Neural cell (in vitro differentiated cells): ENCODE results near the gene LINC00237. TPM values are rescaled to one million over a fixed set of nuclear protein-coding genes. Genes with fewer than 3 reads are reported as not detected.

Experiments used
- H2AFZ ChIP-seq: fragments of 200-600, 300-800 bp; sonication (generic), shearing (Covaris generic); 2 replicates; pipeline ENCODE4 v1.6.0; 2014; ENCODE audit warnings: low read depth, mild to moderate bottlenecking, antibody characterized with exemption, low read length, moderate library complexity
- H3F3A ChIP-seq: fragments of 200-600 bp; shearing (Covaris generic); 2 replicates; pipeline ENCODE4 v1.6.1; 2016; ENCODE audit warnings: mild to moderate bottlenecking, moderate library complexity, mixed read lengths, antibody characterized with exemption, low read length; ENCODE audit not compliant: insufficient read depth, poor library complexity, severe bottlenecking
- H3K27ac ChIP-seq: fragments of 200-600, 300-800 bp; sonication (generic), shearing (Covaris generic); 2 replicates; pipeline ENCODE4 v1.5.1; 2014; ENCODE audit warnings: mild to moderate bottlenecking, low read length, moderate library complexity
- H3K27me3 ChIP-seq: fragments of 300-800, 200-600 bp; sonication (generic), shearing (Covaris generic); 2 replicates; pipeline ENCODE4 v1.6.0; 2014; ENCODE audit warnings: mild to moderate bottlenecking, low read depth, low read length, moderate library complexity; ENCODE audit not compliant: insufficient read depth
- H3K36me3 ChIP-seq: fragments of 300-800, 200-600 bp; sonication (generic), shearing (Covaris generic); 2 replicates; pipeline ENCODE4 v1.5.1; 2014; ENCODE audit warnings: mild to moderate bottlenecking, antibody characterized with exemption, low read length, moderate library complexity; ENCODE audit not compliant: insufficient read depth
- H3K4me2 ChIP-seq: fragments of 300-800, 200-600 bp; sonication (generic), shearing (Covaris generic); 2 replicates; pipeline ENCODE4 v1.6.0; 2014; ENCODE audit warnings: mild to moderate bottlenecking, low read length
- H3K4me3 ChIP-seq: fragments of 300-800, 200-600 bp; sonication (generic), shearing (Covaris generic); 2 replicates; pipeline ENCODE4 v1.5.1; 2014; ENCODE audit warnings: mild to moderate bottlenecking, low read length, moderate library complexity
- H3K79me2 ChIP-seq: fragments of 200-600 bp; shearing (Covaris generic); replicated peaks from 2 replicates; pipeline ENCODE4 v1.6.0; 2014; ENCODE audit warnings: mild to moderate bottlenecking, low read length, moderate library complexity; ENCODE audit not compliant: insufficient read depth
- H3K9ac ChIP-seq: fragments of 300-800, 200-600 bp; sonication (generic), shearing (Covaris generic); 2 replicates; pipeline ENCODE4 v1.6.1; 2016; ENCODE audit warnings: mild to moderate bottlenecking, low read length, mixed read lengths
- H3K9me2 ChIP-seq: fragments of 200-600 bp; shearing (Covaris generic); 2 replicates; pipeline ENCODE4 v1.6.1; 2016; ENCODE audit warnings: mild to moderate bottlenecking, low read length, mixed read lengths; ENCODE audit not compliant: insufficient read depth
- H3K9me3 ChIP-seq: fragments of 200-600, 300-800 bp; sonication (generic), shearing (Covaris generic); 2 replicates; pipeline ENCODE4 v1.6.1; 2016; ENCODE audit warnings: mild to moderate bottlenecking, mixed run types, low read length, moderate library complexity, mixed read lengths
- H4K20me1 ChIP-seq: fragments of 200-600 bp; shearing (Covaris generic); 2 replicates; pipeline ENCODE4 v1.6.1; 2016; ENCODE audit warnings: mild to moderate bottlenecking, mixed run types; ENCODE audit not compliant: insufficient read depth
- CTCF ChIP-seq: fragments of 450-650 bp; IDR thresholded peaks from 2 replicates; pipeline ENCODE4 v1.5.1; 2014; ENCODE audit warnings: antibody characterized with exemption, mild to moderate bottlenecking, moderate library complexity; ENCODE audit not compliant: poor library complexity, severe bottlenecking
- EP300 ChIP-seq: fragments of 450-650 bp; conservative IDR thresholded peaks from 2 replicates; pipeline ENCODE4 v1.6.1; 2014; ENCODE audit warnings: antibody characterized with exemption, mild to moderate bottlenecking, moderate library complexity; ENCODE audit not compliant: poor library complexity, severe bottlenecking
- EZH2 ChIP-seq: fragments of 200-600, 300-800 bp; shearing (Covaris generic), sonication (generic); IDR thresholded peaks from 2 replicates; pipeline ENCODE4 v1.6.1; 2014; ENCODE audit warnings: antibody characterized with exemption, low read length, borderline replicate concordance, mild to moderate bottlenecking; ENCODE audit not compliant: insufficient read depth, poor library complexity, severe bottlenecking
- MXI1 ChIP-seq: fragments of 450-650 bp; conservative IDR thresholded peaks from 2 replicates; pipeline ENCODE4 v1.6.1; 2014; ENCODE audit warnings: antibody characterized with exemption, mild to moderate bottlenecking; ENCODE audit not compliant: poor library complexity, severe bottlenecking
- POLR2AphosphoS5 ChIP-seq: IDR thresholded peaks from 2 replicates; pipeline ENCODE4 v1.6.1; 2012
- RAD21 ChIP-seq: fragments of 450-650 bp; conservative IDR thresholded peaks from 2 replicates; pipeline ENCODE4 v1.6.1; 2014; ENCODE audit warnings: antibody characterized with exemption, mild to moderate bottlenecking, moderate library complexity
- SMC3 ChIP-seq: fragments of 450-650 bp; conservative IDR thresholded peaks from 2 replicates; pipeline ENCODE4 v1.6.1; 2014; ENCODE audit warnings: antibody characterized with exemption, mild to moderate bottlenecking, moderate library complexity; ENCODE audit not compliant: poor library complexity
- TAF1 ChIP-seq: IDR thresholded peaks from 2 replicates; pipeline ENCODE4 v1.6.1; 2012; ENCODE audit warnings: low read depth
- polyA plus RNA-seq: library from polyadenylated mRNA; depleted of rRNA; stranded (reverse); fragments of >200 nt; gene quantifications from 2 replicates; pipeline ENCODE4 v1.2.3, GENCODE V29; 2014
- TF ChIP-seq, protein P1 (sequence below): IDR thresholded peaks from 2 replicates; pipeline ENCODE4 v1.6.1; 2012; ENCODE audit warnings: borderline replicate concordance

LINC00237 gene
- polyA plus RNA-seq, 1 donor from 2014 or later = not detected

- Histone ChIP-seq H2AFZ (no peak overlapping the region), H3K4me3 (no peak overlapping the region), H4K20me1 (no peaks in the 10 kb centered on the region), H3K27ac (no peak overlapping the region), H3K4me2 (no peak overlapping the region), H3K9me2 (no peaks in the 10 kb centered on the region), H3K27me3 (no peaks in the 10 kb centered on the region), H3K79me2 (no peaks in the 10 kb centered on the region), H3K9me3 (no peaks in the 10 kb centered on the region), H3K36me3 (no peaks in the 10 kb centered on the region), H3F3A (no peaks in the 10 kb centered on the region), H3K9ac (no peak overlapping the region)
- TF ChIP-seq RAD21 (no peak), CTCF (no peak), POLR2AphosphoS5 (no peak), EZH2 (no peak), MXI1 (no peak), SMC3 (no peak)
Measured at GRCh38 chr20:21052686-21053001, 53.5 kb downstream of the LINC00237 start.

DNA sequence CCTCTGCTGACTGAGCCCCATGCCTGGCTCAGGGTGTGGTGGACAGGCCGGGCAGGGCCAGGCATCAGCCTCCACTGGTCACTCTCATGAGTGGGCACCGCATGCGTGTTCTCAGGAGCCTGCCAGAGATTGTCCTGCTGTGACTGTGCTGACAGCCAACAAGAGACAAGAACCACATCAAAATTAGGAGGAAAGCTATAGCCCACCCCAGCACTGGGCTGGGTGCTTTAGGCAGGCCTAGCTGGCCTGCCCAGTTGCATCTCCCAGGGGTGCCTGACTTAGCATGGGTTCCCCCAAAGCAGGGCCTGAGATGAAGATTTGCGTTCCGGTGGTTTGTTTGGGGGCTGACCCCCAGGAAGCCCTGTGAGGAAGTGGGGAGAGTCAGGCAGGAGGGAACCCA is 53.9 kb downstream of the LINC00237 start:
- Histone ChIP-seq H3K4me3 (no peak overlapping the region), H4K20me1 (no peaks in the 10 kb centered on the region), H3K9ac (no peak overlapping the region), H3K9me2 (no peaks in the 10 kb centered on the region), H3F3A (no peaks in the 10 kb centered on the region), H3K27me3 (no peaks in the 10 kb centered on the region), H3K27ac (no peak overlapping the region), H2AFZ (no peak overlapping the region), H3K4me2 (no peak overlapping the region), H3K36me3 (no peaks in the 10 kb centered on the region), H3K79me2 (no peaks in the 10 kb centered on the region), H3K9me3 (no peaks in the 10 kb centered on the region)
- no peak for TF ChIP-seq TAF1
- TF ChIP-seq SMC3 = no peak
- no peak for TF ChIP-seq CTCF
- no peak for TF ChIP-seq EZH2
- no peak for TF ChIP-seq RAD21
- no peak for TF ChIP-seq EP300
- TF ChIP-seq, protein P1, sequence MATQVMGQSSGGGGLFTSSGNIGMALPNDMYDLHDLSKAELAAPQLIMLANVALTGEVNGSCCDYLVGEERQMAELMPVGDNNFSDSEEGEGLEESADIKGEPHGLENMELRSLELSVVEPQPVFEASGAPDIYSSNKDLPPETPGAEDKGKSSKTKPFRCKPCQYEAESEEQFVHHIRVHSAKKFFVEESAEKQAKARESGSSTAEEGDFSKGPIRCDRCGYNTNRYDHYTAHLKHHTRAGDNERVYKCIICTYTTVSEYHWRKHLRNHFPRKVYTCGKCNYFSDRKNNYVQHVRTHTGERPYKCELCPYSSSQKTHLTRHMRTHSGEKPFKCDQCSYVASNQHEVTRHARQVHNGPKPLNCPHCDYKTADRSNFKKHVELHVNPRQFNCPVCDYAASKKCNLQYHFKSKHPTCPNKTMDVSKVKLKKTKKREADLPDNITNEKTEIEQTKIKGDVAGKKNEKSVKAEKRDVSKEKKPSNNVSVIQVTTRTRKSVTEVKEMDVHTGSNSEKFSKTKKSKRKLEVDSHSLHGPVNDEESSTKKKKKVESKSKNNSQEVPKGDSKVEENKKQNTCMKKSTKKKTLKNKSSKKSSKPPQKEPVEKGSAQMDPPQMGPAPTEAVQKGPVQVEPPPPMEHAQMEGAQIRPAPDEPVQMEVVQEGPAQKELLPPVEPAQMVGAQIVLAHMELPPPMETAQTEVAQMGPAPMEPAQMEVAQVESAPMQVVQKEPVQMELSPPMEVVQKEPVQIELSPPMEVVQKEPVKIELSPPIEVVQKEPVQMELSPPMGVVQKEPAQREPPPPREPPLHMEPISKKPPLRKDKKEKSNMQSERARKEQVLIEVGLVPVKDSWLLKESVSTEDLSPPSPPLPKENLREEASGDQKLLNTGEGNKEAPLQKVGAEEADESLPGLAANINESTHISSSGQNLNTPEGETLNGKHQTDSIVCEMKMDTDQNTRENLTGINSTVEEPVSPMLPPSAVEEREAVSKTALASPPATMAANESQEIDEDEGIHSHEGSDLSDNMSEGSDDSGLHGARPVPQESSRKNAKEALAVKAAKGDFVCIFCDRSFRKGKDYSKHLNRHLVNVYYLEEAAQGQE = no peak
- no peak for TF ChIP-seq MXI1
- no peak for TF ChIP-seq POLR2AphosphoS5
